ENCODE measurements around the gene LRIG1.

Gene LRIG1

GRCh38 chr3:66485291-66485968 is 15.4 kb downstream of the LRIG1 start:
- peak overlapping the region; percentile 32 for H3K27ac Mint-ChIP-seq
- peaks cover 7% of the 10 kb centered on the region for H3K36me3 Mint-ChIP-seq
- H3K4me1 Mint-ChIP-seq, result peaks cover 67% of the 10 kb centered on the region
- H3K27me3 Mint-ChIP-seq, result no peaks in the 10 kb centered on the region
- no peaks in the 10 kb centered on the region for H3K9me3 Mint-ChIP-seq
- H3K4me3 Mint-ChIP-seq, result no peak overlapping the region

GRCh38 chr3:66484106-66484844 is 16.5 kb downstream of the LRIG1 start:
- Mint-ChIP-seq H3K36me3 (peaks cover 10% of the 10 kb centered on the region), H3K4me1 (peaks cover 55% of the 10 kb centered on the region), H3K4me3 (peak overlapping the region; percentile 11), H3K27ac (peak overlapping the region; percentile 56), H3K9me3 (no peaks in the 10 kb centered on the region), H3K27me3 (no peaks in the 10 kb centered on the region)

GRCh38 chr3:66483409-66483906 is 17.4 kb downstream of the LRIG1 start:
- Mint-ChIP-seq H3K4me3 (peak overlapping the region; percentile 19), H3K36me3 (peaks cover 14% of the 10 kb centered on the region), H3K4me1 (peaks cover 47% of the 10 kb centered on the region), H3K27ac (no peak overlapping the region), H3K27me3 (no peaks in the 10 kb centered on the region), H3K9me3 (no peaks in the 10 kb centered on the region)

- Mint-ChIP-seq H3K9me3 (no peaks in the 10 kb centered on the region), H3K27ac (peak overlapping the region; percentile 27), H3K36me3 (peaks cover 14% of the 10 kb centered on the region), H3K4me3 (peak overlapping the region; percentile 19), H3K4me1 (peaks cover 46% of the 10 kb centered on the region), H3K27me3 (no peaks in the 10 kb centered on the region)
These were observed 17.8 kb downstream of the LRIG1 start for GRCh38 chr3:66483006-66483405.

- Mint-ChIP-seq H3K27me3 (no peaks in the 10 kb centered on the region), H3K4me3 (peak overlapping the region; percentile 45), H3K4me1 (peaks cover 39% of the 10 kb centered on the region), H3K36me3 (peaks cover 11% of the 10 kb centered on the region), H3K9me3 (no peaks in the 10 kb centered on the region), H3K27ac (peak overlapping the region; percentile 90)
These were observed 18.8 kb downstream of the LRIG1 start for GRCh38 chr3:66482018-66482404.

GRCh38 chr3:66481071-66482017 is 19.5 kb downstream of the LRIG1 start:
- Mint-ChIP-seq H3K27ac (peak overlapping the region; percentile 90), H3K9me3 (no peaks in the 10 kb centered on the region), H3K4me1 (peaks cover 32% of the 10 kb centered on the region), H3K27me3 (no peaks in the 10 kb centered on the region), H3K36me3 (peaks cover 9% of the 10 kb centered on the region), H3K4me3 (peak overlapping the region; percentile 80)

GRCh38 chr3:66480666-66481065 is 20.2 kb downstream of the LRIG1 start:
- H3K4me3 Mint-ChIP-seq, result peak overlapping the region; percentile 80
- H3K4me1 Mint-ChIP-seq, result peaks cover 27% of the 10 kb centered on the region
- H3K27me3 Mint-ChIP-seq, result no peaks in the 10 kb centered on the region
- H3K27ac Mint-ChIP-seq, result peak overlapping the region; percentile 90
- H3K36me3 Mint-ChIP-seq, result peaks cover 9% of the 10 kb centered on the region
- no peaks in the 10 kb centered on the region for H3K9me3 Mint-ChIP-seq

GRCh38 chr3:66479532-66479947 is 21.3 kb downstream of the LRIG1 start:
- no peaks in the 10 kb centered on the region for H3K27me3 Mint-ChIP-seq
- peak overlapping the region; percentile 80 for H3K27ac Mint-ChIP-seq
- H3K9me3 Mint-ChIP-seq, result no peaks in the 10 kb centered on the region
- peak overlapping the region; percentile 80 for H3K4me3 Mint-ChIP-seq
- peaks cover 7% of the 10 kb centered on the region for H3K36me3 Mint-ChIP-seq
- peaks cover 19% of the 10 kb centered on the region for H3K4me1 Mint-ChIP-seq

- Mint-ChIP-seq H3K9me3 (no peaks in the 10 kb centered on the region), H3K27ac (peak overlapping the region; percentile 3), H3K36me3 (peaks cover 9% of the 10 kb centered on the region), H3K27me3 (no peaks in the 10 kb centered on the region), H3K4me1 (peaks cover 17% of the 10 kb centered on the region), H3K4me3 (peak overlapping the region; percentile 80)
These were observed 21.9 kb downstream of the LRIG1 start for GRCh38 chr3:66478960-66479359.

- no peaks in the 10 kb centered on the region for H3K27me3 Mint-ChIP-seq
- H3K4me1 Mint-ChIP-seq, result peaks cover 17% of the 10 kb centered on the region
- H3K27ac Mint-ChIP-seq, result no peak overlapping the region
- H3K4me3 Mint-ChIP-seq, result no peak overlapping the region
- no peaks in the 10 kb centered on the region for H3K9me3 Mint-ChIP-seq
- H3K36me3 Mint-ChIP-seq, result peaks cover 11% of the 10 kb centered on the region
These were observed 23.0 kb downstream of the LRIG1 start for GRCh38 chr3:66477856-66478255.

- peaks cover 11% of the 10 kb centered on the region for H3K36me3 Mint-ChIP-seq
- no peak overlapping the region for H3K4me3 Mint-ChIP-seq
- no peaks in the 10 kb centered on the region for H3K9me3 Mint-ChIP-seq
- H3K27me3 Mint-ChIP-seq, result no peaks in the 10 kb centered on the region
- peaks cover 23% of the 10 kb centered on the region for H3K4me1 Mint-ChIP-seq
- no peak overlapping the region for H3K27ac Mint-ChIP-seq
These were observed 23.9 kb downstream of the LRIG1 start for GRCh38 chr3:66476852-66477381.

- H3K4me3 Mint-ChIP-seq, result no peak overlapping the region
- H3K9me3 Mint-ChIP-seq, result no peaks in the 10 kb centered on the region
- H3K27me3 Mint-ChIP-seq, result no peaks in the 10 kb centered on the region
- H3K4me1 Mint-ChIP-seq, result peaks cover 32% of the 10 kb centered on the region
- H3K27ac Mint-ChIP-seq, result no peak overlapping the region
- H3K36me3 Mint-ChIP-seq, result peaks cover 11% of the 10 kb centered on the region
These were observed 25.3 kb downstream of the LRIG1 start for GRCh38 chr3:66475386-66476020.

GRCh38 chr3:66473692-66474091 is 27.1 kb downstream of the LRIG1 start:
- no peaks in the 10 kb centered on the region for H3K9me3 Mint-ChIP-seq
- peaks cover 6% of the 10 kb centered on the region for H3K36me3 Mint-ChIP-seq
- H3K4me3 Mint-ChIP-seq, result peak overlapping the region; percentile 62
- peaks cover 50% of the 10 kb centered on the region for H3K4me1 Mint-ChIP-seq
- H3K27me3 Mint-ChIP-seq, result no peaks in the 10 kb centered on the region
- H3K27ac Mint-ChIP-seq, result peak overlapping the region; percentile 89

- H3K4me3 Mint-ChIP-seq, result peak overlapping the region; percentile 62
- H3K36me3 Mint-ChIP-seq, result peaks cover 6% of the 10 kb centered on the region
- no peaks in the 10 kb centered on the region for H3K27me3 Mint-ChIP-seq
- peak overlapping the region; percentile 89 for H3K27ac Mint-ChIP-seq
- H3K4me1 Mint-ChIP-seq, result peaks cover 55% of the 10 kb centered on the region
- no peaks in the 10 kb centered on the region for H3K9me3 Mint-ChIP-seq
These were observed 27.6 kb downstream of the LRIG1 start for GRCh38 chr3:66473181-66473580.

Data from activated naive CD4-positive, alpha-beta T cell treated with anti-CD3 and anti-CD28 coated beads, Interleukin-2, amount 50 U/mL, for 24 hours (primary cell).